SK-N-SH (cell line): Measurements from ENCODE around the gene COBL. TPM values are rescaled to one million over a fixed set of nuclear protein-coding genes. Genes with fewer than 3 reads are reported as not detected.

ENCODE experiments used
- CTCF ChIA-PET: fragments of 300-600, 350-600 bp; formaldehyde crosslinking; extraction: SDS; loops from one replicate; lab custom pipeline; 2021; lab: Yijun Ruan, JAX
- POLR2A ChIA-PET: fragments of 350-600 bp; sonication (Branson Sonifier 250); formaldehyde crosslinking; extraction: SDS; loops from one replicate; lab custom pipeline; 2020; ENCODE audit warnings: antibody characterized with exemption, inconsistent platforms; lab: Yijun Ruan, JAX
- DNase-seq: peaks from one replicate; pipeline ENCODE4 v3.0.0; 2012
- H2AFZ ChIP-seq: fragments of 200-600 bp; sonication (generic); 2 replicates; pipeline ENCODE4 v1.8.1; 2016; ENCODE audit warnings: antibody characterized with exemption, mild to moderate bottlenecking, low read depth
- H3F3A ChIP-seq: fragments of 200-600 bp; sonication (generic); replicated peaks from 2 replicates; pipeline ENCODE3; 2016; ENCODE audit warnings: antibody characterized with exemption, mild to moderate bottlenecking; ENCODE audit not compliant: insufficient read depth
- H3K27ac ChIP-seq, 2 experiments: fragments of 200-500 bp in 1 of 2; fragments of 200-600 bp in 1 of 2; sonication (Bioruptor generic) in 1 of 2; sonication (generic), shearing (Covaris generic) in 1 of 2; 2 replicates each; pipeline versions ENCODE4 v1.5.1 to v1.6.1; 2014 to 2016; ENCODE audit warnings: low read depth in 2 of 2, inconsistent platforms in 1 of 2, low read length in 1 of 2, mild to moderate bottlenecking in 1 of 2, mixed read lengths in 1 of 2
- H3K27me3 ChIP-seq: fragments of 200-600 bp; sonication (generic), shearing (Covaris generic); 2 replicates; pipeline ENCODE4 v1.6.1; 2016; ENCODE audit warnings: mixed run types; ENCODE audit not compliant: insufficient read depth
- H3K36me3 ChIP-seq, 2 experiments: fragments of 200-500 bp in 1 of 2; fragments of 200-600 bp in 1 of 2; sonication (Bioruptor generic) in 1 of 2; sonication (generic) in 1 of 2; replicated peaks in 1 of 2; 2 replicates each; pipeline versions ENCODE3 to v1.5.1; 2014 to 2016; ENCODE audit warnings: low read length in 1 of 2, mild to moderate bottlenecking in 1 of 2; ENCODE audit not compliant: insufficient read depth in 2 of 2, control insufficient read depth in 1 of 2
- H3K4me1 ChIP-seq, 2 experiments: fragments of 200-500 bp in 1 of 2; fragments of 200-600 bp in 1 of 2; sonication (Bioruptor generic) in 1 of 2; sonication (generic), shearing (Covaris generic) in 1 of 2; 2 replicates each; pipeline versions ENCODE4 v1.5.1 to v1.6.1; 2014 to 2016; ENCODE audit warnings: low read depth in 1 of 2, low read length in 1 of 2, mixed run types in 1 of 2; ENCODE audit not compliant: insufficient read depth in 2 of 2, control insufficient read depth in 1 of 2
- H3K4me2 ChIP-seq: fragments of 200-600 bp; sonication (generic), shearing (Covaris generic); 2 replicates; pipeline ENCODE4 v1.6.1; 2017; ENCODE audit warnings: mixed run types
- H3K4me3 ChIP-seq, 2 experiments: fragments of 200-500 bp in 1 of 2; fragments of 200-600 bp in 1 of 2; sonication (Bioruptor generic) in 1 of 2; sonication (generic), shearing (Covaris generic) in 1 of 2; 2 replicates each; pipeline versions ENCODE4 v1.5.1 to v1.8.1; 2014 to 2016; ENCODE audit warnings: low read depth in 2 of 2, inconsistent platforms in 1 of 2, low read length in 1 of 2, mild to moderate bottlenecking in 1 of 2, mixed read lengths in 1 of 2, moderate library complexity in 1 of 2
- H3K79me2 ChIP-seq: fragments of 200-600 bp; sonication (generic); 2 replicates; pipeline ENCODE4 v1.8.1; 2017; ENCODE audit warnings: mild to moderate bottlenecking; ENCODE audit not compliant: insufficient read depth
- H3K9ac ChIP-seq: fragments of 200-600 bp; sonication (generic); 2 replicates; pipeline ENCODE4 v1.6.1; 2017; ENCODE audit warnings: mixed run types
- H3K9me2 ChIP-seq: fragments of 200-600 bp; sonication (generic); 2 replicates; pipeline ENCODE4 v1.6.1; 2017; ENCODE audit warnings: mixed run types
- H3K9me3 ChIP-seq: fragments of 200-600 bp; sonication (generic); 2 replicates; pipeline ENCODE4 v1.6.1; 2017; ENCODE audit warnings: mixed run types, mild to moderate bottlenecking, moderate library complexity
- H4K20me1 ChIP-seq: fragments of 200-600 bp; sonication (generic); 2 replicates; pipeline ENCODE4 v1.6.1; 2017; ENCODE audit warnings: mild to moderate bottlenecking, mixed run types; ENCODE audit not compliant: insufficient read depth
- CHD2 ChIP-seq: fragments of 150-350 bp; IDR thresholded peaks from 2 replicates; pipeline ENCODE4 v1.6.1; 2018; ENCODE audit warnings: low read length; ENCODE audit not compliant: partially characterized antibody
- ELF1 ChIP-seq: IDR thresholded peaks from 2 replicates; pipeline ENCODE4 v1.4.0; 2012
- FOXJ3 ChIP-seq: sonication (generic); formaldehyde crosslinking; IDR thresholded peaks from 2 replicates; pipeline ENCODE4 v1.5.1; 2020; ENCODE audit warnings: mild to moderate bottlenecking, missing genetic modification reagents
- GATA2 ChIP-seq: sonication (generic); formaldehyde crosslinking; IDR thresholded peaks from 2 replicates; pipeline ENCODE4 v1.5.0; 2020; ENCODE audit warnings: mild to moderate bottlenecking, missing genetic modification reagents
- JUND ChIP-seq: IDR thresholded peaks from 2 replicates; pipeline ENCODE4 v1.4.0; 2012
- MAX ChIP-seq: IDR thresholded peaks from 2 replicates; pipeline ENCODE4 v1.4.0; 2012; ENCODE audit warnings: low read depth
- MEF2A ChIP-seq: IDR thresholded peaks from 2 replicates; pipeline ENCODE4 v1.4.0; 2012; ENCODE audit warnings: low read depth, borderline replicate concordance
- MXI1 ChIP-seq: IDR thresholded peaks from 2 replicates; pipeline ENCODE4 v1.6.1; 2012; ENCODE audit warnings: mild to moderate bottlenecking, low read depth, low read length, improper control_type of control experiment
- NFIC ChIP-seq: IDR thresholded peaks from 2 replicates; pipeline ENCODE4 v1.4.0; 2012; ENCODE audit warnings: borderline replicate concordance
- NRF1 ChIP-seq: IDR thresholded peaks from 2 replicates; pipeline ENCODE4 v1.6.1; 2012; ENCODE audit warnings: low read depth, mild to moderate bottlenecking, low read length
- POLR2AphosphoS5 ChIP-seq: IDR thresholded peaks from 2 replicates; pipeline ENCODE4 v1.6.1; 2012; ENCODE audit warnings: low read depth, low read length
- RAD21 ChIP-seq: IDR thresholded peaks from 2 replicates; pipeline ENCODE4 v1.6.1; 2012; ENCODE audit warnings: mild to moderate bottlenecking, low read length
- RFX5 ChIP-seq: IDR thresholded peaks from 2 replicates; pipeline ENCODE4 v1.6.1; 2012; ENCODE audit warnings: mild to moderate bottlenecking, improper control_type of control experiment, low read length
- RXRA ChIP-seq: IDR thresholded peaks from 2 replicates; pipeline ENCODE4 v1.4.0; 2012; ENCODE audit warnings: low read depth, mild to moderate bottlenecking, borderline replicate concordance
- USF1 ChIP-seq: IDR thresholded peaks from 2 replicates; pipeline ENCODE4 v1.4.0; 2012; ENCODE audit warnings: low read depth, borderline replicate concordance
- YY1 ChIP-seq: IDR thresholded peaks from 2 replicates; pipeline ENCODE4 v1.4.0; 2012; ENCODE audit warnings: low read depth, mild to moderate bottlenecking
- ZBTB33 ChIP-seq: IDR thresholded peaks from 2 replicates; pipeline ENCODE4 v1.4.0; 2012; ENCODE audit warnings: low read depth, borderline replicate concordance
- WGBS: methylation state at CpG from one replicate; pipeline ENCODE4 v1.1.6; 2017; ENCODE audit warnings: low lambda C conversion rate; 5-methylcytosine and 5-hydroxymethylcytosine counted together
- polyA plus RNA-seq, 3 experiments: library from polyadenylated mRNA; depleted of rRNA; stranded (reverse); fragments of >200 nt; gene quantifications; 2 replicates each; pipeline ENCODE4 v1.2.3, GENCODE V29; 2012
- TF ChIP-seq, protein P1 (sequence below): fragments of 200-600 bp; sonication (generic); IDR thresholded peaks from 2 replicates; pipeline ENCODE4 v1.6.1; 2017; ENCODE audit warnings: antibody characterized with exemption, mild to moderate bottlenecking, moderate library complexity
- TF ChIP-seq, protein P2 (sequence below): IDR thresholded peaks from 2 replicates; pipeline ENCODE4 v1.6.1; 2012; ENCODE audit warnings: mild to moderate bottlenecking, low read depth, low read length, moderate library complexity

COBL gene
- polyA plus RNA-seq, 1 of the 3 experiments (the other 2 are of a cell fraction): under 0.01 TPM

DNA sequence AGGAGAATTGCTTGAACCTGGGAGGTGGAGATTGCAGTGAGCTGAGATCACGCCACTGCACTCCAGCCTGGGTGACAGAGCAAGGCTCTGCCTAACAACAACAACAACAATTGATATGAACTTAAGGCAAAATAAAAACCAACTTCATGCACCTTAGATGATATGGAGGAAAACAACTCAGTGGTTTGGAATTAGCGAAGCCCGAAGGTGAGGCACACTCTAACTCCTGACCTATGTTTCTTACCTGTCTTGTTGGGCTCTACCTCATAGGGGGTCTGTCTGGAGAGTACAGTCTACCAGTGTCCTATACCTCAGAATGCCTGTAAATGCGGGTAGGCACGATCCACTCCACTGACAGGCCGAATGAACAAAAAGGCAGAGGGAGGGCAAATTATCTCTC, 24.3 kb upstream of the COBL start:
- 38% methylated on average over 6 of the region's 6 CpGs for WGBS
- Histone ChIP-seq H3F3A (no peaks in the 10 kb centered on the region), H3K27me3 (no peaks in the 10 kb centered on the region), H3K79me2 (no peaks in the 10 kb centered on the region), H3K4me2 (no peak overlapping the region), H3K36me3 (no peaks in the 10 kb centered on the region), H4K20me1 (no peaks in the 10 kb centered on the region), H2AFZ (no peak overlapping the region), H3K4me1 (no peaks in the 10 kb centered on the region), H3K4me3 (no peak overlapping the region), H3K9me2 (no peaks in the 10 kb centered on the region), H3K9me3 (no peaks in the 10 kb centered on the region), H3K9ac (no peak overlapping the region), H3K27ac (no peak overlapping the region)
- CTCF ChIA-PET: interaction anchor here (1.9 kb wide), 1 partner anchor 10 kb away, joined by 4 read pairs; no protein-coding TSS in a partner anchor
- no peak for TF ChIP-seq NFIC
- no peak for DNase-seq
- POLR2A ChIA-PET: no interaction called here

GRCh38 chr7:51340029-51340838, 23.6 kb upstream of the COBL start:
- Histone ChIP-seq H3K36me3 (no peaks in the 10 kb centered on the region), H4K20me1 (no peaks in the 10 kb centered on the region), H3K4me3 (no peak overlapping the region), H3K9ac (no peak overlapping the region), H2AFZ (no peak overlapping the region), H3K27ac (no peak overlapping the region), H3K27me3 (no peaks in the 10 kb centered on the region), H3F3A (no peaks in the 10 kb centered on the region), H3K9me3 (no peaks in the 10 kb centered on the region), H3K4me2 (no peak overlapping the region), H3K79me2 (no peaks in the 10 kb centered on the region), H3K9me2 (no peaks in the 10 kb centered on the region), H3K4me1 (no peaks in the 10 kb centered on the region)
- 26% methylated on average over 9 of the region's 9 CpGs for WGBS
- TF ChIP-seq POLR2AphosphoS5 (no peak), MEF2A (no peak), MAX (no peak), ZBTB33 (no peak), NFIC (no peak), RXRA (no peak), RFX5 (no peak), GATA2 (CRISPR knock-in tag) (no peak), JUND (no peak), RAD21 (no peak), MXI1 (no peak), FOXJ3 (CRISPR knock-in tag) (no peak), NRF1 (no peak), CHD2 (no peak), USF1 (no peak), YY1 (no peak), ELF1 (no peak)
- TF ChIP-seq, protein P1, sequence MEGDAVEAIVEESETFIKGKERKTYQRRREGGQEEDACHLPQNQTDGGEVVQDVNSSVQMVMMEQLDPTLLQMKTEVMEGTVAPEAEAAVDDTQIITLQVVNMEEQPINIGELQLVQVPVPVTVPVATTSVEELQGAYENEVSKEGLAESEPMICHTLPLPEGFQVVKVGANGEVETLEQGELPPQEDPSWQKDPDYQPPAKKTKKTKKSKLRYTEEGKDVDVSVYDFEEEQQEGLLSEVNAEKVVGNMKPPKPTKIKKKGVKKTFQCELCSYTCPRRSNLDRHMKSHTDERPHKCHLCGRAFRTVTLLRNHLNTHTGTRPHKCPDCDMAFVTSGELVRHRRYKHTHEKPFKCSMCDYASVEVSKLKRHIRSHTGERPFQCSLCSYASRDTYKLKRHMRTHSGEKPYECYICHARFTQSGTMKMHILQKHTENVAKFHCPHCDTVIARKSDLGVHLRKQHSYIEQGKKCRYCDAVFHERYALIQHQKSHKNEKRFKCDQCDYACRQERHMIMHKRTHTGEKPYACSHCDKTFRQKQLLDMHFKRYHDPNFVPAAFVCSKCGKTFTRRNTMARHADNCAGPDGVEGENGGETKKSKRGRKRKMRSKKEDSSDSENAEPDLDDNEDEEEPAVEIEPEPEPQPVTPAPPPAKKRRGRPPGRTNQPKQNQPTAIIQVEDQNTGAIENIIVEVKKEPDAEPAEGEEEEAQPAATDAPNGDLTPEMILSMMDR: no peak
- TF ChIP-seq, protein P2, sequence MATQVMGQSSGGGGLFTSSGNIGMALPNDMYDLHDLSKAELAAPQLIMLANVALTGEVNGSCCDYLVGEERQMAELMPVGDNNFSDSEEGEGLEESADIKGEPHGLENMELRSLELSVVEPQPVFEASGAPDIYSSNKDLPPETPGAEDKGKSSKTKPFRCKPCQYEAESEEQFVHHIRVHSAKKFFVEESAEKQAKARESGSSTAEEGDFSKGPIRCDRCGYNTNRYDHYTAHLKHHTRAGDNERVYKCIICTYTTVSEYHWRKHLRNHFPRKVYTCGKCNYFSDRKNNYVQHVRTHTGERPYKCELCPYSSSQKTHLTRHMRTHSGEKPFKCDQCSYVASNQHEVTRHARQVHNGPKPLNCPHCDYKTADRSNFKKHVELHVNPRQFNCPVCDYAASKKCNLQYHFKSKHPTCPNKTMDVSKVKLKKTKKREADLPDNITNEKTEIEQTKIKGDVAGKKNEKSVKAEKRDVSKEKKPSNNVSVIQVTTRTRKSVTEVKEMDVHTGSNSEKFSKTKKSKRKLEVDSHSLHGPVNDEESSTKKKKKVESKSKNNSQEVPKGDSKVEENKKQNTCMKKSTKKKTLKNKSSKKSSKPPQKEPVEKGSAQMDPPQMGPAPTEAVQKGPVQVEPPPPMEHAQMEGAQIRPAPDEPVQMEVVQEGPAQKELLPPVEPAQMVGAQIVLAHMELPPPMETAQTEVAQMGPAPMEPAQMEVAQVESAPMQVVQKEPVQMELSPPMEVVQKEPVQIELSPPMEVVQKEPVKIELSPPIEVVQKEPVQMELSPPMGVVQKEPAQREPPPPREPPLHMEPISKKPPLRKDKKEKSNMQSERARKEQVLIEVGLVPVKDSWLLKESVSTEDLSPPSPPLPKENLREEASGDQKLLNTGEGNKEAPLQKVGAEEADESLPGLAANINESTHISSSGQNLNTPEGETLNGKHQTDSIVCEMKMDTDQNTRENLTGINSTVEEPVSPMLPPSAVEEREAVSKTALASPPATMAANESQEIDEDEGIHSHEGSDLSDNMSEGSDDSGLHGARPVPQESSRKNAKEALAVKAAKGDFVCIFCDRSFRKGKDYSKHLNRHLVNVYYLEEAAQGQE: no peak
- no peak for DNase-seq
- ChIA-PET POLR2A (no interaction called here), CTCF (interaction anchor here (1.9 kb wide), 1 partner anchor 10 kb away, joined by 4 read pairs; no protein-coding TSS in a partner anchor)
